Activated naive CD8-positive, alpha-beta T cell treated with anti-CD3 and anti-CD28 coated beads, Interleukin-2, amount 50 U/mL, for 24 hours (primary cell): Measurements from ENCODE around the gene KARS1.
"Not testable (repeated sequence)": the region's sequence is repeated elsewhere in the genome, so short reads cannot be mapped to it uniquely, and the experiment has no call there.

Source experiments
- ATAC-seq: fragments of 150-1000 bp; cut with Tn5 transposase; one replicate; pipeline ENCODE4 v1.10.0; 2021
- DNase-seq: peaks from one replicate; pipeline ENCODE4 v3.0.0; 2021
- H3K27ac Mint-ChIP-seq: one replicate; pipeline ENCODE4 v1.8.0; 2021; ENCODE audit warnings: mild to moderate bottlenecking, mixed read lengths
- H3K27me3 Mint-ChIP-seq: one replicate; pipeline ENCODE4 v1.8.0; 2021; ENCODE audit warnings: mixed read lengths
- H3K36me3 Mint-ChIP-seq: one replicate; pipeline ENCODE4 v1.8.0; 2021; ENCODE audit warnings: low read depth, mixed read lengths
- H3K4me1 Mint-ChIP-seq: one replicate; pipeline ENCODE4 v1.8.0; 2021; ENCODE audit warnings: mixed read lengths
- H3K4me3 Mint-ChIP-seq: one replicate; pipeline ENCODE4 v1.8.0; 2021; ENCODE audit warnings: mild to moderate bottlenecking, moderate library complexity, mixed read lengths
- H3K9me3 Mint-ChIP-seq: one replicate; pipeline ENCODE4 v1.8.0; 2021; ENCODE audit warnings: mixed read lengths

The KARS1 gene

DNA sequence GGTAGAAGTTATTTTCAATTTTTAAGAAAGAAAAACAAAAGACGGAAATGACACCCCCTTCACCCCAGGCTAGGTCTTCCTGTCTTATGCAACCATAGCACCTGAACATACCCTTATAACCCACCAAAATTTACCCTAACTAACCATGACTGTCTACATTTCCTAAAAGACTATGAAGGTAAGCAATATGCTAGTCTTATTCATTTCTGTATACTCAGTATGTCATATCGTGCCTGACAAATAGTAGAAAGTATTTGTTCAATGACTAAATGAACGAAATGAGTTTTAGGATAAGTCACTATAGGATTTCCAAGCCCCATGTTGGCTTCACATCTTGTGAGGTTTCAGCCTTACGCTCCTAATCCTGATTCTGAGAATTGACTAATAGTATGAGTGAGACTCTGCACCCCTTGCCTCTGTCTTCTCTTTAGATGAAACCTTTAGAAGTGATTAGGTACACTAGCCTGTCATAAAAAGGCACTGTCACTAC, 30.9 kb downstream of the KARS1 start:
- Mint-ChIP-seq H3K27me3 (no peaks in the 10 kb centered on the region), H3K9me3 (no peaks in the 10 kb centered on the region), H3K27ac (peak overlapping the region; percentile 60), H3K4me1 (peaks cover 32% of the 10 kb centered on the region), H3K36me3 (peaks cover 52% of the 10 kb centered on the region), H3K4me3 (no peak overlapping the region)
- DNase-seq, result no peak
- peak; percentile 76 for ATAC-seq

DNA sequence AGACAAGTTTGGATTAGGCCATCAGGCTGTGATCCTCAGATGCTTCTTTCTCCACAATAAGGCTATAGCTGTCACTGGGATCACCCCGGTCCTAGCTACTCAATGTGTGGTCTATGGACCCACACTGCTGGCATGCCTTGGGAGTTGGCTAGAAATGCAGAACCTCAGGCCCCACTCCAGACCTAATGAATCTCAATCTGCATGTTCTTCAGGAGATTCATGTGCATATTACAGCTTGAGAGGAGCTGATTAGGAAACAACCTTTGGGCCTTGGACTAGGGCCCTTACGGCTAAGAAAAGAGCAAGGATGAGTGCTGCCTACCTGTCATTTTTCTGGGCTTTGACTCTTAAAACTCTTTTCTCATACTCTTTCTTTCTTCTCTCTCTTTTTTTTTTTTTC, 31.8 kb downstream of the KARS1 start:
- DNase-seq (no peak), ATAC-seq (no peak)
- no peaks in the 10 kb centered on the region for H3K9me3 Mint-ChIP-seq
- peaks cover 48% of the 10 kb centered on the region for H3K36me3 Mint-ChIP-seq
- H3K4me1 Mint-ChIP-seq, result peaks cover 23% of the 10 kb centered on the region
- H3K27ac Mint-ChIP-seq, result no peak overlapping the region
- no peak overlapping the region for H3K4me3 Mint-ChIP-seq
- H3K27me3 Mint-ChIP-seq, result no peaks in the 10 kb centered on the region

- ATAC-seq (no peak), DNase-seq (no peak)
- no peaks in the 10 kb centered on the region for H3K9me3 Mint-ChIP-seq
- peaks cover 49% of the 10 kb centered on the region for H3K36me3 Mint-ChIP-seq
- H3K4me3 Mint-ChIP-seq, result no peak overlapping the region
- no peak overlapping the region for H3K27ac Mint-ChIP-seq
- peaks cover 15% of the 10 kb centered on the region for H3K4me1 Mint-ChIP-seq
- no peaks in the 10 kb centered on the region for H3K27me3 Mint-ChIP-seq
These were observed 33.2 kb downstream of the KARS1 start for GRCh38 chr16:75614066-75614897.

GRCh38 chr16:75606507-75606906, 41.0 kb downstream of the KARS1 start:
- Mint-ChIP-seq H3K4me1 (peaks cover 8% of the 10 kb centered on the region), H3K27me3 (no peaks in the 10 kb centered on the region), H3K4me3 (no peak overlapping the region), H3K36me3 (peaks cover 42% of the 10 kb centered on the region), H3K27ac (no peak overlapping the region), H3K9me3 (peaks cover 11% of the 10 kb centered on the region)
- DNase-seq (no peak), ATAC-seq (no peak)

DNA sequence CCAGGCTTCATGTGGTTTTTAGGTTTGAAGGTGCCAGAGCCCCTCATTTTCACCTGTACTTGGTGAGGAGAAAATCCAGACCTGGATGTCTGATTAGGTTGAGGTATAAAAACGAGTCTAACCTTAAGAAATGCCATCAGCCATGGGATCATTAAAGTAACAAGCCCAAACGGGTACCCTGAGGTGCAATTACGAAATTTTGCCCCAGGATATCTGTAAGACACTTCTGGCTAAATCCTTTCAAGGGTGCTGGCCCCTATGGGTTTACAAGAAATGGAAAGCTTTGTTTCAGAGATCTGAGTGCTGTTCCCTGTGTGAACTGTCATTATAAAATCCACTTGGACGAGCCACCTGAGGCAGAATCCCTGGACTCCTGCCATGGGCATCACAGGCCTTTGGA, 44.2 kb downstream of the KARS1 start:
- DNase-seq, result no peak
- no peak overlapping the region for H3K4me3 Mint-ChIP-seq
- peaks cover 11% of the 10 kb centered on the region for H3K9me3 Mint-ChIP-seq
- H3K27ac Mint-ChIP-seq, result no peak overlapping the region
- H3K27me3 Mint-ChIP-seq, result no peaks in the 10 kb centered on the region
- H3K36me3 Mint-ChIP-seq, result peaks cover 53% of the 10 kb centered on the region
- H3K4me1 Mint-ChIP-seq, result peaks cover 8% of the 10 kb centered on the region
- no peak for ATAC-seq

DNA sequence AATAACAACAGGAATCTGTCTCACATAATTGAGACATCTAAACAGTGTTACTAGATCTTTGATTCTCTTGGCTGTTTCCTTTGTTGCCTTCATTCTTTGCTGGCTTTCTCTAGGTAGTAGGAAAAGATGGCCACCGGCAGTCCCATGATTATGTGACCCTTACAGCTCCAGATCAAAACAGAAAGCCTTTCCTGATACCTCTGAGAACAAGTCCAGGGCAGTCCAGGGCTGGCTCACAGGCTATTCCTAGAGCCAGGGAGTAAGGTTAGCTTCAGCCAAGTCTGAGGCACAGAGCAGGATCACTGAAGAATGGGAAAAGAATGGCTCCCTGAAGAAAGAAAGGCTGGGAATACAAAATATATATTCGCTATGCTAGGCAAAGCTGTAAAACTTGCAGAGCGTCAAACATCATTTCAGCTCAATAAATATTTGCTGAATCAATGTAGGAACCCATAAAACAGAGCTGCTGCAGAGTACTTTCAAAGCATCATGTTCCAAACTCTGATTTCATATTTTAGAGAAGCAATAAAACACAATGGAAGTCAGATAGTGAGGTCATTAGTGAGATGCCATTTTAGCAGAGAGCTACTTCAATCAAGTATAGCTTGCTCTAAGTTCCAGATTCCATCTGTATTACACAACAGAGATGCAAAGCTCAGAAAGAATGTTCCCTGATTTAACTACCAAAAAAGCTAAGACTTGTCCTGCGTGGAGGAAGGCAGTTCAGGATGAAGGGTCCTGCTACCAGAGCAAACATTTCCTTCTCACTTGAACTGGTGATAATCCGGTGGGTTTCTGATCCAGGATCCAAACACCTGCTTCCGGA, 47.8 kb downstream of the KARS1 start:
- Mint-ChIP-seq H3K4me3 (no peak overlapping the region), H3K36me3 (peaks cover 62% of the 10 kb centered on the region), H3K27me3 (no peaks in the 10 kb centered on the region), H3K4me1 (peaks cover 11% of the 10 kb centered on the region), H3K27ac (no peak overlapping the region), H3K9me3 (peaks cover 11% of the 10 kb centered on the region)
- ATAC-seq (no peak), DNase-seq (no peak)

DNA sequence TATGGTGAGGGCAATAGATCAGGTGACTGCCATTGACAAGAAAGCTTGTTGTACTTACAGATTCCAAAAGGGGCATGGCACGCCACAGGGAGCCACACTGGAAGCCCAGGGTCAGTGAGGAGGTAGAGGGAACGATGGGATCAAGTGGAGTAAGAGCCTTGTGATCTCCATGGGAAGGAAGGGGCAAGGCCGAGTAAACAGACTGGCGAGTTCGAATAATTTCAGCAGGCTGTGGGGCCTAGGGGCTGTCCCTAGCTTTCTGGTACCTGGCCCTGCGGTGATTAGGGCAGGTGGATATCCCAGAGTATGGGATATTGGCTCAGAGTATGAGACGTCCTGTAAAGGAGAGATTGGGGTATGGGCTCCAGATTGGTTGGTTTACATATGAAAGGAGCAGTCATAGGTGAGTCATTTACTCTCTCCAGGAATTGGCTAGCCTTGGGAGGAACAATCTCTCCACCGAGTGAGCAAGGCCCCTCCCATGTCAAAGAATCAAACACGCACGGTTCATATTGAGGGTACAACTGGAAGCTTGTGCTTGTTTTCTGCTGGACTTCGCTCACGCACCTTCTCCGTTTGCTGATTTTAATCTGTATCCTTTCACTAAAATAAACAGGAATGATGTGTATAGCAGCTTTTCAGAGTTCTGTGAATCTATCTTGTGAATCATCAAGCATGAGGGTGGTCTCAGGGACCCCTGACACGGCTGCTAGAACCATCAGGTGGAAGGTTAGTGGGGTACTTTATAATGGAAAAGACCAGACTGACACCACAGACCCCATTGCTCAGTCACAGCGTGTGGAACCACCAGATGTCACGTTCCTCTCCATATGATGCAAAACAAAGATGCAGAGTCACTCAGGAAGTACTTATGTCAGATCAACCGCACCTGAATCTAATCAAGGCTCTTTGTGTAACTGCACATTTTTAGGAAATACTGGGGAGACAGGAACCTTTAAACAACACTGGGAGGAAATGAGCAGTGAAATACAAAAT, 53.3 kb downstream of the KARS1 start:
- Mint-ChIP-seq H3K9me3 (no peaks in the 10 kb centered on the region), H3K4me1 (peaks cover 14% of the 10 kb centered on the region), H3K36me3 (peaks cover 24% of the 10 kb centered on the region), H3K4me3 (no peak overlapping the region), H3K27ac (peak overlapping the region; percentile 76), H3K27me3 (no peaks in the 10 kb centered on the region)
- ATAC-seq (peak; percentile 80), DNase-seq (peak; percentile 7)

- Mint-ChIP-seq H3K27ac (no peak overlapping the region), H3K36me3 (peaks cover 23% of the 10 kb centered on the region), H3K4me3 (no peak overlapping the region), H3K27me3 (no peaks in the 10 kb centered on the region), H3K4me1 (peaks cover 14% of the 10 kb centered on the region), H3K9me3 (no peaks in the 10 kb centered on the region)
- DNase-seq (no peak), ATAC-seq (no peak)
These were observed 54.2 kb downstream of the KARS1 start for GRCh38 chr16:75593308-75593707.

- ATAC-seq, H3K4me3 Mint-ChIP-seq, H3K9me3 Mint-ChIP-seq, DNase-seq, H3K27ac Mint-ChIP-seq, H3K27me3 Mint-ChIP-seq: not testable (repeated sequence)
- Mint-ChIP-seq H3K36me3 (peaks cover 11% of the 10 kb centered on the region), H3K4me1 (peaks cover 14% of the 10 kb centered on the region)
These were observed 55.5 kb downstream of the KARS1 start for GRCh38 chr16:75591927-75592326.

- H3K27ac Mint-ChIP-seq, result no peak overlapping the region
- no peak overlapping the region for H3K4me3 Mint-ChIP-seq
- H3K27me3 Mint-ChIP-seq, result no peaks in the 10 kb centered on the region
- H3K4me1 Mint-ChIP-seq, result peaks cover 14% of the 10 kb centered on the region
- H3K9me3 Mint-ChIP-seq, result no peaks in the 10 kb centered on the region
- peaks cover 8% of the 10 kb centered on the region for H3K36me3 Mint-ChIP-seq
- no peak for DNase-seq
- ATAC-seq, result no peak
These were observed 56.3 kb downstream of the KARS1 start for GRCh38 chr16:75590920-75591843.

DNA sequence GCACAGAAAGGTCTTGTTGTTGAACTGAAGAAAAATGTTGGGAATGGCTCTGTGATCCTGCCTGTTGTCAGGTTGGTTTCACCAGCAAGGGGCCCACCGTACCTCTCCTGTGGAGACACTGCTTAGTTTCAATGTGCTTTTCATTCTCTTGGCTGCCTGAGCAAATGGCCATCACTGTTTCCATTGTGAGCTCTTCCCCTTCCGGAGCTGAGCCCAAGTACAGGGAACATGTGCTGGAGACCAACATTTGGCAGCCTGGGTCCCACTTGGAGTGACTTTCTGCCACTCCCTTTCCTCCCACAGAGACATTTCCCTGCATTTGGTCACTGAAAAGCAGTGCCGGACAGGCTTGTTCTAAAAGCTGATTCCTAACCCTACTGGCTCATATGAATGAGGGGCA, 58.2 kb downstream of the KARS1 start:
- Mint-ChIP-seq H3K27ac (no peak overlapping the region), H3K27me3 (no peaks in the 10 kb centered on the region), H3K4me1 (peaks cover 9% of the 10 kb centered on the region), H3K9me3 (no peaks in the 10 kb centered on the region), H3K36me3 (peaks cover 7% of the 10 kb centered on the region), H3K4me3 (no peak overlapping the region)
- ATAC-seq, result no peak
- DNase-seq, result no peak

DNA sequence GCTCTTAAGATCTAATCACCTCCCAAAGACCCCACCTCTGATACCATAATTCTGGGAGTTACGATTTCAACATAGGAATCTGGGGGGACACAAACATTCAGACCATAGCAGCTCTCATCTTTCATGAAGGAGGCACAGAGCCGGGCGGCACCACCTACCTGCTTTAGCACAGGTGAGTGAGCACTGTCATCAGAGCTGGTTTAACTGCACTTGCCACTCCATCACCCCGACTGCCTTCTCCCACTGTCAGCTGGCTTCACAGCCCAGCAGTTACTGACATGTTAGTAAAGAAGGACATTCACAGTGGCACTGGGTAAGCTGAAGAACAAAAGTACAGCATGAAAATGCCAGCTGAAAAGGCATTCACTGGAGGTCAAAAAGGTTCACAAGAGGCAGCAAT, 58.7 kb downstream of the KARS1 start:
- Mint-ChIP-seq H3K27me3 (no peaks in the 10 kb centered on the region), H3K4me3 (no peak overlapping the region), H3K27ac (no peak overlapping the region), H3K36me3 (peaks cover 6% of the 10 kb centered on the region), H3K4me1 (peaks cover 3% of the 10 kb centered on the region), H3K9me3 (no peaks in the 10 kb centered on the region)
- ATAC-seq (no peak), DNase-seq (no peak)

GRCh38 chr16:75584108-75584507, 63.4 kb downstream of the KARS1 start:
- Mint-ChIP-seq H3K27ac (no peak overlapping the region), H3K27me3 (no peaks in the 10 kb centered on the region), H3K36me3 (peaks cover 6% of the 10 kb centered on the region), H3K9me3 (no peaks in the 10 kb centered on the region), H3K4me1 (peaks cover 10% of the 10 kb centered on the region), H3K4me3 (no peak overlapping the region)
- ATAC-seq (no peak), DNase-seq (no peak)
